MCF 10A (cell line): ENCODE measurements around the gene MUC5AC. TPM values are rescaled to one million over a fixed set of nuclear protein-coding genes. Genes with fewer than 3 reads are reported as not detected.
"Not testable (repeated sequence)": the region's sequence is repeated elsewhere in the genome, so short reads cannot be mapped to it uniquely, and the experiment has no call there.

Source experiments
- BruUV-seq: library from RNA; stranded (reverse); fragments of 400-500 nt; replicated peaks from 2 replicates; lab custom pipeline; 2021; lab: Mats Ljungman, UMichigan
- CTCF ChIA-PET: fragments of 300-600 bp; sonication (Branson Sonifier 250); formaldehyde crosslinking; extraction: SDS; loops from one replicate; lab custom pipeline; 2021; ENCODE audit warnings: antibody characterized with exemption, inconsistent platforms; lab: Yijun Ruan, JAX
- POLR2A ChIA-PET: fragments of 300-600, 350-650 bp; sonication (Branson Sonifier 250); formaldehyde crosslinking; extraction: SDS; loops from one replicate; lab custom pipeline; 2020; ENCODE audit warnings: antibody characterized with exemption, inconsistent platforms; lab: Yijun Ruan, JAX
- DNase-seq: peaks from one replicate; pipeline ENCODE4 v3.0.0-alpha.2; 2018; ENCODE audit not compliant: unreplicated experiment
- H3K27ac Mint-ChIP-seq: one replicate; pipeline ENCODE4 v1.8.0; 2022; ENCODE audit warnings: mild to moderate bottlenecking, low read depth, mixed read lengths; ENCODE audit not compliant: unreplicated experiment
- H3K27me3 Mint-ChIP-seq: one replicate; pipeline ENCODE4 v1.8.0; 2022; ENCODE audit warnings: mixed read lengths; ENCODE audit not compliant: insufficient read depth, unreplicated experiment
- H3K36me3 Mint-ChIP-seq: one replicate; pipeline ENCODE4 v1.8.0; 2022; ENCODE audit warnings: mild to moderate bottlenecking, moderate library complexity, mixed read lengths; ENCODE audit not compliant: insufficient read depth, unreplicated experiment
- H3K4me1 Mint-ChIP-seq: one replicate; pipeline ENCODE4 v1.8.0; 2022; ENCODE audit warnings: mixed read lengths; ENCODE audit not compliant: insufficient read depth, unreplicated experiment
- H3K4me3 Mint-ChIP-seq: one replicate; pipeline ENCODE4 v1.8.0; 2022; ENCODE audit warnings: mild to moderate bottlenecking, moderate library complexity, mixed read lengths; ENCODE audit not compliant: unreplicated experiment
- H3K9me3 Mint-ChIP-seq: one replicate; pipeline ENCODE4 v1.8.0; 2022; ENCODE audit warnings: mixed read lengths; ENCODE audit not compliant: unreplicated experiment
- intact Hi-C: fragments of 100-400 bp; cut with micrococcal nuclease; formaldehyde crosslinking; loops from 2 replicates; pipeline ENCODE4 v1.14.1; 2022
- total RNA-seq: library from RNA; stranded (reverse); gene quantifications from 2 replicates; pipeline ENCODE4 v1.2.3, GENCODE V29; 2022

Gene MUC5AC
- total RNA-seq, 1 experiment from 2014 or later = not detected

- intact Hi-C loops, CTCF ChIA-PET, POLR2A ChIA-PET: not testable (repeated sequence)
Measured at GRCh38 chr11:1246301-1246700, 88.5 kb downstream of the MUC5AC start.

GRCh38 chr11:1247026-1247425 is 89.3 kb downstream of the MUC5AC start:
- H3K9me3 Mint-ChIP-seq, intact Hi-C loops, BruUV-seq, H3K4me3 Mint-ChIP-seq, CTCF ChIA-PET, H3K36me3 Mint-ChIP-seq, H3K27me3 Mint-ChIP-seq, H3K27ac Mint-ChIP-seq, POLR2A ChIA-PET, DNase-seq, H3K4me1 Mint-ChIP-seq: not testable (repeated sequence)

More at GRCh38 chr11:1246301-1246700, 88.5 kb downstream of the MUC5AC start:
- not testable (repeated sequence) for H3K27ac Mint-ChIP-seq, H3K36me3 Mint-ChIP-seq, H3K9me3 Mint-ChIP-seq, BruUV-seq, H3K4me1 Mint-ChIP-seq, H3K4me3 Mint-ChIP-seq, H3K27me3 Mint-ChIP-seq, DNase-seq

GRCh38 chr11:1248951-1249350 is 91.2 kb downstream of the MUC5AC start:
- BruUV-seq, intact Hi-C loops, H3K27ac Mint-ChIP-seq, H3K4me3 Mint-ChIP-seq, H3K4me1 Mint-ChIP-seq, CTCF ChIA-PET, POLR2A ChIA-PET, H3K36me3 Mint-ChIP-seq, DNase-seq, H3K9me3 Mint-ChIP-seq, H3K27me3 Mint-ChIP-seq: not testable (repeated sequence)

GRCh38 chr11:1250411-1250810 is 92.7 kb downstream of the MUC5AC start:
- H3K9me3 Mint-ChIP-seq, H3K4me1 Mint-ChIP-seq, POLR2A ChIA-PET, intact Hi-C loops, H3K4me3 Mint-ChIP-seq, BruUV-seq, CTCF ChIA-PET, H3K36me3 Mint-ChIP-seq, H3K27ac Mint-ChIP-seq, DNase-seq, H3K27me3 Mint-ChIP-seq: not testable (repeated sequence)

Other genes with a start within 250 kb of the MUC5AC start
- gene CHID1, start 247.1 kb upstream of the MUC5AC start, total RNA-seq = 82.1 and 94.8 TPM in 2 replicates
- gene AP2A2, start 232.1 kb upstream of the MUC5AC start, total RNA-seq = 70.5 and 70.6 TPM in 2 replicates
- not detected in 2 replicates for gene MUC6, start 121.2 kb upstream of the MUC5AC start, total RNA-seq
- gene MUC2, start 83.1 kb upstream of the MUC5AC start, total RNA-seq = 0.02 TPM in 2 replicates
- gene MUC5B, start 65.1 kb downstream of the MUC5AC start, total RNA-seq = not detected in 2 replicates
- 58.5 and 58.8 TPM in 2 replicates for gene TOLLIP, start 151.7 kb downstream of the MUC5AC start, total RNA-seq
- 0.34 and 0.44 TPM in 2 replicates for gene BRSK2, start 232.0 kb downstream of the MUC5AC start, total RNA-seq